ENCODE results near the gene LRRC37A3. TPM values are rescaled to one million over a fixed set of nuclear protein-coding genes. Genes with fewer than 3 reads are reported as not detected.
"Not testable (repeated sequence)": the region's sequence is repeated elsewhere in the genome, so short reads cannot be mapped to it uniquely, and the experiment has no call there.

Gene LRRC37A3
- total RNA-seq, 1 experiment from 2014 or later: 7.7 TPM

DNA sequence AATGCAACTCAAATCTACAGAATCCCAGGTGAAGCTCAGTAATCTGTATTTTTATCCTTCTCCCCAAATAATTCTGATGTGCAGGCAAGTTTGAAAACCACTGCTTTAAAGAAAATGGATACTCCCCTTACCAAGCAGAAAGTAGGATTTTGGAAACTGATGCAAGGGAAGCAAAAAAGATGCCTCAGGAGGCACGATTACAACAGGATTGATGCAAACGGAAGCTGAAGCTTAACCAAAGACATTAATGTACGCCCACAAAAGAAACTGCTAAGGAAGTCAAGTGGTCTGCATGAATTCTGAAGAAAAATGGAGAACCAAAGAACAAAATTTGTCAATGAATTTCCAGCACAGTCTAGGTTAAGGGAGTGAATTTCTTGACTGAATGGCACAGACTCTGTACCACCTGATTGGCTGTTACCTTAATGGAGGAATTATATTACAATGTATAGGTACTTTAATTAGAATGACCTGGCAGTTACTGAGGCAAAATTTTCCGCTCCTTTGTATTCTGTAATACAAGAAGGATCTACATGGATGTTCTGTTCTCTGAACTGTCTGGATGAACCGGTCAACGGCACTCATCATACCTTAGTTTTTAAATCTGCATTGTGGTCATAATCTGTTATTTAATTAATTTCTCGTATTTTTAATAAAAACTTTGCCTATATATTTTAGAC lies 9.6 kb downstream of the LRRC37A3 start:
- CTCF ChIA-PET; intact Hi-C loops (cut with micrococcal nuclease); RAD21 ChIA-PET (ENCODE audit: low non-redundant PET in 1 of 2, low total read pairs in 2 of 2, uncharacterized antibody in 2 of 2, unreplicated experiment in 2 of 2): not testable (repeated sequence)

DNA sequence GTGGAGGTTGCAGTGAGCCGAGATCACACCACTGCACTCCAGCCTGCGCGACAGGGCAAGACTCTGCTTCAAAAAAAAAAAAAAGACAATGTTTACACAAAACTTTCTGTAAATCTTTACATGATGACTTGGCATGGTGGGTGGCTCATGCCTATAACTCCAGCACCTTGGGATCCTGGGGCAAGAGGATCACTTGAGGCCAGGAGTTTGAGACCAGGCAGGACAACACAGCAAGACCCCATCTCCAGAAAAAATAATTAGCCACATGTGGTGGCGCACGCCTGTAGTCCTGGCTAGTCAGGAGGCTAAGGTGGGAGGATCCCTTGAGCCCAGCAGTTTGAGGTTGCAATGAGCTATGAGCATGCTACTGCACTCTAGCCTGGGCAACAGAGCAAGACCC lies 15.2 kb downstream of the LRRC37A3 start:
- not testable (repeated sequence) for ATAC-seq

More for the DNA sequence above, 9.6 kb downstream of the LRRC37A3 start:
- DNase-seq (ENCODE audit: low read depth, low spot score); POLR2A ChIA-PET; H3K27me3 ChIP-seq (ENCODE audit: insufficient read depth, low read length); H3K9me3 ChIP-seq (ENCODE audit: control insufficient read depth in 1 of 2, insufficient read depth in 1 of 2, low read depth in 1 of 2, low read length in 2 of 2); H3K36me3 ChIP-seq (ENCODE audit: control insufficient read depth in 1 of 2, insufficient read depth in 2 of 2, low read length in 2 of 2); H4K20me1 ChIP-seq (ENCODE audit: insufficient read depth); ATAC-seq; H3K4me1 ChIP-seq (ENCODE audit: control insufficient read depth in 1 of 2, insufficient read depth in 2 of 2, low read length in 2 of 2); H3K9me2 ChIP-seq (ENCODE audit: insufficient read depth); H3K9ac ChIP-seq (ENCODE audit: low read length); H3K27ac ChIP-seq (ENCODE audit: low read depth, low read length); H3K4me3 ChIP-seq (replicated peaks in 1 of 2; ENCODE audit: low read depth in 1 of 2, low read length in 2 of 2); BruUV-seq (replicated peaks); H3K4me2 ChIP-seq (ENCODE audit: low read length); H2AFZ ChIP-seq (ENCODE audit: low read depth, low read length, poor library complexity, severe bottlenecking); H3K79me2 ChIP-seq (ENCODE audit: insufficient read depth, low read length): not testable (repeated sequence)

GRCh38 chr17:64897136-64897535 lies 22.1 kb downstream of the LRRC37A3 start:
- BruUV-seq (replicated peaks): not testable (repeated sequence)

More for the DNA sequence above, 15.2 kb downstream of the LRRC37A3 start:
- H2AFZ ChIP-seq (ENCODE audit: low read depth, low read length, poor library complexity, severe bottlenecking); CTCF ChIA-PET; intact Hi-C loops (cut with micrococcal nuclease); H3K4me2 ChIP-seq (ENCODE audit: low read length); BruUV-seq (replicated peaks); H3K4me1 ChIP-seq (ENCODE audit: control insufficient read depth in 1 of 2, insufficient read depth in 2 of 2, low read length in 2 of 2); DNase-seq (ENCODE audit: low read depth, low spot score); H3K27ac ChIP-seq (ENCODE audit: low read depth, low read length); RAD21 ChIA-PET (ENCODE audit: low non-redundant PET in 1 of 2, low total read pairs in 2 of 2, uncharacterized antibody in 2 of 2, unreplicated experiment in 2 of 2); H3K9me3 ChIP-seq (ENCODE audit: control insufficient read depth in 1 of 2, insufficient read depth in 1 of 2, low read depth in 1 of 2, low read length in 2 of 2); H3K36me3 ChIP-seq (ENCODE audit: control insufficient read depth in 1 of 2, insufficient read depth in 2 of 2, low read length in 2 of 2); H3K27me3 ChIP-seq (ENCODE audit: insufficient read depth, low read length); POLR2A ChIA-PET; H4K20me1 ChIP-seq (ENCODE audit: insufficient read depth); H3K9me2 ChIP-seq (ENCODE audit: insufficient read depth); H3K79me2 ChIP-seq (ENCODE audit: insufficient read depth, low read length); H3K4me3 ChIP-seq (replicated peaks in 1 of 2; ENCODE audit: low read depth in 1 of 2, low read length in 2 of 2); H3K9ac ChIP-seq (ENCODE audit: low read length): not testable (repeated sequence)

GRCh38 chr17:64874210-64874609 lies 45.1 kb downstream of the LRRC37A3 start:
- H2AFZ ChIP-seq (ENCODE audit: low read depth, low read length, poor library complexity, severe bottlenecking); BruUV-seq (replicated peaks); H4K20me1 ChIP-seq (ENCODE audit: insufficient read depth); H3K27ac ChIP-seq (ENCODE audit: low read depth, low read length); H3K9me3 ChIP-seq (ENCODE audit: control insufficient read depth in 1 of 2, insufficient read depth in 1 of 2, low read depth in 1 of 2, low read length in 2 of 2); RAD21 ChIA-PET (ENCODE audit: low non-redundant PET in 1 of 2, low total read pairs in 2 of 2, uncharacterized antibody in 2 of 2, unreplicated experiment in 2 of 2); ATAC-seq; H3K4me2 ChIP-seq (ENCODE audit: low read length); H3K9ac ChIP-seq (ENCODE audit: low read length); H3K36me3 ChIP-seq (ENCODE audit: control insufficient read depth in 1 of 2, insufficient read depth in 2 of 2, low read length in 2 of 2); intact Hi-C loops (cut with micrococcal nuclease); H3K4me3 ChIP-seq (replicated peaks in 1 of 2; ENCODE audit: low read depth in 1 of 2, low read length in 2 of 2); DNase-seq (ENCODE audit: low read depth, low spot score); CTCF ChIA-PET; H3K4me1 ChIP-seq (ENCODE audit: control insufficient read depth in 1 of 2, insufficient read depth in 2 of 2, low read length in 2 of 2); H3K27me3 ChIP-seq (ENCODE audit: insufficient read depth, low read length); H3K9me2 ChIP-seq (ENCODE audit: insufficient read depth); POLR2A ChIA-PET; H3K79me2 ChIP-seq (ENCODE audit: insufficient read depth, low read length): not testable (repeated sequence)

More at GRCh38 chr17:64897136-64897535, 22.1 kb downstream of the LRRC37A3 start:
- H3K27me3 ChIP-seq (ENCODE audit: insufficient read depth, low read length); CTCF ChIA-PET; H3K9ac ChIP-seq (ENCODE audit: low read length); H2AFZ ChIP-seq (ENCODE audit: low read depth, low read length, poor library complexity, severe bottlenecking); H3K9me2 ChIP-seq (ENCODE audit: insufficient read depth); H3K9me3 ChIP-seq (ENCODE audit: control insufficient read depth in 1 of 2, insufficient read depth in 1 of 2, low read depth in 1 of 2, low read length in 2 of 2); H3K36me3 ChIP-seq (ENCODE audit: control insufficient read depth in 1 of 2, insufficient read depth in 2 of 2, low read length in 2 of 2); ATAC-seq; POLR2A ChIA-PET; H3K79me2 ChIP-seq (ENCODE audit: insufficient read depth, low read length); H3K4me2 ChIP-seq (ENCODE audit: low read length); RAD21 ChIA-PET (ENCODE audit: low non-redundant PET in 1 of 2, low total read pairs in 2 of 2, uncharacterized antibody in 2 of 2, unreplicated experiment in 2 of 2); H3K4me1 ChIP-seq (ENCODE audit: control insufficient read depth in 1 of 2, insufficient read depth in 2 of 2, low read length in 2 of 2); DNase-seq (ENCODE audit: low read depth, low spot score); H3K27ac ChIP-seq (ENCODE audit: low read depth, low read length); H4K20me1 ChIP-seq (ENCODE audit: insufficient read depth); intact Hi-C loops (cut with micrococcal nuclease); H3K4me3 ChIP-seq (replicated peaks in 1 of 2; ENCODE audit: low read depth in 1 of 2, low read length in 2 of 2): not testable (repeated sequence)

Data from HCT116 (cell line).